ENCODE measurements around the gene GSTO1.

GSTO1 gene

DNA sequence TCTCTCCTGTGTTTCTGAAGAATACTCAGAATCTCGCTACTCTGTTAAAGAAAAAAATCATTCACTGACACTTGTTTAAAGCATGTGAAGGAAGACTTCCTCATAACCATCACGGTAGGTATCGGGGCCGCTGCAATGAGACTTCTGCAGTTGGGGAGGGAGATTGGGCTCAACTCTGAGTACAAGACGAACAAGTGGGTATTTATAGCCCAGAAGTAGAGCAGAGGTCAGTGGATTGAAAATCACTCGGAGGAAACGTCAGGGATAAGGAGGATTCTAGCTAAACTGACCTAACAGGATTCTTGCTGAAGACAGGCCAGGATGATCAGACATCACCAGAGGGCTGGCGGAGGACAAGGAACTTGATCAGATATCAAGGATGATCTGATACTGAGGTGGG, 50.2 kb downstream of the GSTO1 start:
- DNase-seq (ENCODE audit: low spot score): no peak

- DNase-seq (ENCODE audit: low spot score): no peak
These were observed 52.2 kb downstream of the GSTO1 start for GRCh38 chr10:104306897-104307296.

DNA sequence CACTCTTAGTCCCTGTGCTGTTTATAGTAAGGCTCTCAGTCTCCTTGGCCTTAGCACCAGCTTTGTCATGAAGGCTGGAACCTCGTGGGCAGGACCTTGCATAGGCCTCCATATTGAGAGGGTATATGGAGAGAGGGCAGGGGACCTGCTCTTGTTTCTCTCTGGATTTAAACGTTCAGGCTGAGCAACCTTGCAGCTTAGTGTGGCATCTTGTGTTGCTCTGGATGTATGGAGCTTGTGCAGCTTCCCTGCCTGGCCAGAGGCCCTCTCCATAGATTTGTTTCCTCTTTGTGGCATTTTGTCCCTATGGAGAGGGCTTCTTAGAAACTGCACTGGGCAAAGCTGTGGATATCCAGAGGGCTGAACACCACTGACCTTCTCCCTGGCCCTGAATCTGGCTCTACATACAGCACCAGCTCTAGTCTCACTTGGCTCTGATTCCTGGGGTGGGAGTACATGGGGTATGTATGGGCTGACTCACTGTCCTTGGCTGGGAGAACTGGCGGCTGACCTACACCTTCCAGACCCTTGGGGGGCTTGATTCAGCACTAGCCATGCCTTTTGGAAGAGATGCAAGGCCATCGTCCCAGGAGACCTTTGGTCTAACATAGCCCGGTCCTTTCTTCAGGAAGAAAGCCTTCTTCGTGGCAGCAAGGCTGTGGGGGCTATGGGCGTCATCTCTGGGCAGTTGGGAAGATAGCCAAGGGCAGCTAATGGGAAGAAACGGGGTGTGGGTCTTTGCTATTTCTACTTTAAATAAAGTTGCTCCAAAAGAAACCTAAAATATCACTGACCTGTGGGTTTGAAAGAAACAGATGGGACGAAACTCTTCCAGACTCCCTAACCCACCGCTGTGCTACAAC, 53.1 kb downstream of the GSTO1 start:
- DNase-seq (ENCODE audit: low spot score): no peak

GRCh38 chr10:104308439-104308903, 53.8 kb downstream of the GSTO1 start:
- no peak for DNase-seq (ENCODE audit: low spot score)

- peak; percentile 93 for DNase-seq (ENCODE audit: low spot score)
These were observed 55.6 kb downstream of the GSTO1 start for GRCh38 chr10:104309980-104310978.

GRCh38 chr10:104311184-104311720, 56.6 kb downstream of the GSTO1 start:
- DNase-seq (ENCODE audit: low spot score): no peak

- DNase-seq (ENCODE audit: low spot score): no peak
These were observed 60.1 kb downstream of the GSTO1 start for GRCh38 chr10:104314591-104315485.

DNA sequence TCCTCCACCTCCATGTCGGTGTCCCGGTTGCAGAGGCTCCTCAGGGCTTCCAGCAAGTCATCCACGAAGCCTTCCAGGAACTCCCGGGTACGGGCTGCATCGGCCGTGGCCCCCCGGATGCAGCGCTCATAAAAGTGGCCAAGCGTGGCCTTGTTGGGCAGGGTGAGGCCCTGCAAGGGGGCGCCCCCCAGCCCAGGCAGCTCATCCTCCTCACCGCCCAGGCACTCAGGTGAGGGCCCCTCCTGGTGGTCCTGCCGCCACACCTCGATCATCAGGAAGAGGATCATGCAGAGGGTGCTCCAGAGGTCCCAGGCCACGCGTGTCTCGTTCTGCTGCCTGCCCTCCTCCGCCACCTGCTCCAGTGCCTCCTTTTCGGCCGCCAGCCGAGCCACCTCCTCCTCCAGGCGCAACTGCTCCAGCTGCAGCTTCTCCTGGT, 60.8 kb downstream of the GSTO1 start:
- no peak for DNase-seq (ENCODE audit: low spot score)

DNA sequence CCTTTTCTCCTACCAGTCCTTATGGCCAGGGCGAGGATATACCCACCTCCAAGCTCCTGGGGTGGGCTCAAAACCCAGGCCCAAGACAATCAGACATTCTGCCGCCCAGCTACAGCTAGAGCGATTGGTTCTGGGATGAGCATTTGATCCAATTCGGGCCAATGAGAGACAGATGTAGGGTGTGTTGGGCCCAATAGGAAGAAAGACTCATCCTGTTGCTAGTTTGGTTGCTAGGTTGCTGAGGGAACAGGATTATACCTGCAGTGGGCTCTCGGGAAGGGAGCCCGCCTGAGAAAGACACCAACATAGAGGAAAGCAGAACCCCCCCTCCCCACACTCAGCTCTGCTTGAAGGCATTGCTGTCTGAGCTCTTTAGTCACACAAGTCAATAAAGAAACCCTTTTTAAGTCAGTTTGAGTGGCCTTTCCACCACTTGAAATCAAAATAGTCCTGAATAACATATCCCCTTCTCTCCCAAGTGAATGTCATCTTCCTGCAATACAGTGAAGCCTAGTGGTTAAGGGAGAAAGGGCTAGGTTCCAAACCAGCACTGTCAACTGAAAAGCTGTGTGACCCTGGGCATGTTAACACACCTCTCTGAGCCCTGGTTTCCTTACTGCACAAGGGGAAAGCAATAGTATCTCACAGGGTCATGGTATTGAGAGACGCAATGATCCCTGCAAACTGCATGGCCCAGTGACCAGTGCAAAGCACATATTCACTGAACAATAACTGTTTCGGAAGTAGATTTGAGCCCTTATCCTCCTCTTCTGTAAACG, 61.8 kb downstream of the GSTO1 start:
- no peak for DNase-seq (ENCODE audit: low spot score)

All from AG08395 (cell line).